ENCODE results near the gene ZNF358.
A peak's percentile ranks its signal among the peaks of the same experiment; 100 is the strongest.

The ZNF358 gene

DNA sequence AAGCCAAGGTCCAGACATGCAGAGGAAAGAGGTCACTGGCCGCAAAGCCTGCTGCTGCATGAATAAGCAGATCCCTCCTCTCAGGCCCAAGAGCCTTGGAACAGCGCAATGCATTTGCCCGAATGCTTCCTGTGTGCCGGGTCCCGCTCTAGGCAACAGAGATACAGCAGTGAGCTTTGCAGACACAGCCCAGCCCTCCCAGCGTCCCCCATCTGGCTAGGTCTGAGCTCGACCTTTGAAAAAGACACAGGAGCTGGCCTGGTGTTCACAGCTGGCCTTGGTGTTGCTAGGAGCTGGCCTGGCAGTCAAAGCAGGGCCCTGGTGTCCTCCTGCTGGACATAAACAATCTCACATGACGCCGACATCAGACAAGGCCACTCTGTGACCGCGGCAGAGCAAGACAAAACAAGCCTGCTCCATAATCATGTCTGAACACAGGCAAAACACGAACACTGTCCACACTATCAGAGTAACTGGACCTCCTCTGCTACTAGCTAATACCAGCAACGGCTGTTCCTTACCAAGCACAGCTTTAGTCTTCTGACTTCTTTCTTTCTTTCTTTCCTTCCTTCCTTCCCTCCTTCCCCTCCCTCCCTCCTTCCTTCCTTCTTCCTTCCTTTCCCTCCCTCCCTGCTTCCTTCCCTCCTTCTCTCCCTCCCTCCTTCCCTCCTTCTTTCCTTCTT lies 21.3 kb upstream of the ZNF358 start:
- no peak for TF ChIP-seq REST (IDR thresholded peaks at IDR 0.05; ENCODE audit: insufficient read depth in 1 of 2, low read depth in 2 of 2, low read length in 2 of 2)
- TF ChIP-seq POLR2AphosphoS5 (IDR thresholded peaks at IDR 0.05; ENCODE audit: low read depth, low read length): no peak
- no peak for TF ChIP-seq TAF1 (IDR thresholded peaks at IDR 0.05; ENCODE audit: borderline replicate concordance, insufficient read depth, low read length)
- TF ChIP-seq SIN3A (IDR thresholded peaks at IDR 0.05; ENCODE audit: borderline replicate concordance, insufficient read depth, low read length): no peak

GRCh38 chr19:7497292-7497691 lies 18.6 kb upstream of the ZNF358 start:
- no peak for TF ChIP-seq SIN3A (IDR thresholded peaks at IDR 0.05; ENCODE audit: borderline replicate concordance, insufficient read depth, low read length)
- TF ChIP-seq REST (IDR thresholded peaks at IDR 0.05; ENCODE audit: insufficient read depth in 1 of 2, low read depth in 2 of 2, low read length in 2 of 2): no peak
- TF ChIP-seq FOXP2 (optimal IDR thresholded peaks at IDR 0.05; ENCODE audit: borderline replicate concordance, extremely low read depth, extremely low read length, insufficient read depth): no peak
- no peak for TF ChIP-seq TAF1 (IDR thresholded peaks at IDR 0.05; ENCODE audit: borderline replicate concordance, insufficient read depth, low read length)
- TF ChIP-seq POLR2AphosphoS5 (IDR thresholded peaks at IDR 0.05; ENCODE audit: low read depth, low read length): no peak

- TF ChIP-seq FOXP2 (optimal IDR thresholded peaks at IDR 0.05; ENCODE audit: borderline replicate concordance, extremely low read depth, extremely low read length, insufficient read depth): peak; percentile 86
- TF ChIP-seq REST (IDR thresholded peaks at IDR 0.05; ENCODE audit: insufficient read depth in 1 of 2, low read depth in 2 of 2, low read length in 2 of 2): no peak
- no peak for TF ChIP-seq SIN3A (IDR thresholded peaks at IDR 0.05; ENCODE audit: borderline replicate concordance, insufficient read depth, low read length)
Observed at GRCh38 chr19:7500811-7501450, 15.0 kb upstream of the ZNF358 start.

GRCh38 chr19:7502552-7502951 lies 13.4 kb upstream of the ZNF358 start:
- TF ChIP-seq POLR2AphosphoS5 (IDR thresholded peaks at IDR 0.05; ENCODE audit: low read depth, low read length) (no peak), TAF1 (IDR thresholded peaks at IDR 0.05; ENCODE audit: borderline replicate concordance, insufficient read depth, low read length) (no peak), SIN3A (IDR thresholded peaks at IDR 0.05; ENCODE audit: borderline replicate concordance, insufficient read depth, low read length) (no peak), FOXP2 (optimal IDR thresholded peaks at IDR 0.05; ENCODE audit: borderline replicate concordance, extremely low read depth, extremely low read length, insufficient read depth) (no peak), REST (IDR thresholded peaks at IDR 0.05; ENCODE audit: insufficient read depth in 1 of 2, low read depth in 2 of 2, low read length in 2 of 2) (no peak)

Data from PFSK-1 (cell line).